SK-N-SH (cell line): ENCODE measurements around the gene TMEM123. TPM values are rescaled to one million over a fixed set of nuclear protein-coding genes. Genes with fewer than 3 reads are reported as not detected.
A peak's percentile ranks its signal among the peaks of the same experiment; 100 is the strongest.

Experiments
- CTCF ChIA-PET: fragments of 300-600, 350-600 bp; formaldehyde crosslinking; extraction: SDS; loops from one replicate; lab custom pipeline; 2021; lab: Yijun Ruan, JAX
- POLR2A ChIA-PET: fragments of 350-600 bp; sonication (Branson Sonifier 250); formaldehyde crosslinking; extraction: SDS; loops from one replicate; lab custom pipeline; 2020; ENCODE audit warnings: antibody characterized with exemption, inconsistent platforms; lab: Yijun Ruan, JAX
- DNase-seq: peaks from one replicate; pipeline ENCODE4 v3.0.0; 2012
- H2AFZ ChIP-seq: fragments of 200-600 bp; sonication (generic); 2 replicates; pipeline ENCODE4 v1.8.1; 2016; ENCODE audit warnings: antibody characterized with exemption, mild to moderate bottlenecking, low read depth
- H3F3A ChIP-seq: fragments of 200-600 bp; sonication (generic); replicated peaks from 2 replicates; pipeline ENCODE3; 2016; ENCODE audit warnings: antibody characterized with exemption, mild to moderate bottlenecking; ENCODE audit not compliant: insufficient read depth
- H3K27ac ChIP-seq, 2 experiments: fragments of 200-500 bp in 1 of 2; fragments of 200-600 bp in 1 of 2; sonication (Bioruptor generic) in 1 of 2; sonication (generic), shearing (Covaris generic) in 1 of 2; 2 replicates each; pipeline versions ENCODE4 v1.5.1 to v1.6.1; 2014 to 2016; ENCODE audit warnings: low read depth in 2 of 2, inconsistent platforms in 1 of 2, low read length in 1 of 2, mild to moderate bottlenecking in 1 of 2, mixed read lengths in 1 of 2
- H3K27me3 ChIP-seq: fragments of 200-600 bp; sonication (generic), shearing (Covaris generic); 2 replicates; pipeline ENCODE4 v1.6.1; 2016; ENCODE audit warnings: mixed run types; ENCODE audit not compliant: insufficient read depth
- H3K36me3 ChIP-seq, 2 experiments: fragments of 200-500 bp in 1 of 2; fragments of 200-600 bp in 1 of 2; sonication (Bioruptor generic) in 1 of 2; sonication (generic) in 1 of 2; replicated peaks in 1 of 2; 2 replicates each; pipeline versions ENCODE3 to v1.5.1; 2014 to 2016; ENCODE audit warnings: low read length in 1 of 2, mild to moderate bottlenecking in 1 of 2; ENCODE audit not compliant: insufficient read depth in 2 of 2, control insufficient read depth in 1 of 2
- H3K4me1 ChIP-seq, 2 experiments: fragments of 200-500 bp in 1 of 2; fragments of 200-600 bp in 1 of 2; sonication (Bioruptor generic) in 1 of 2; sonication (generic), shearing (Covaris generic) in 1 of 2; 2 replicates each; pipeline versions ENCODE4 v1.5.1 to v1.6.1; 2014 to 2016; ENCODE audit warnings: low read depth in 1 of 2, low read length in 1 of 2, mixed run types in 1 of 2; ENCODE audit not compliant: insufficient read depth in 2 of 2, control insufficient read depth in 1 of 2
- H3K4me2 ChIP-seq: fragments of 200-600 bp; sonication (generic), shearing (Covaris generic); 2 replicates; pipeline ENCODE4 v1.6.1; 2017; ENCODE audit warnings: mixed run types
- H3K4me3 ChIP-seq, 2 experiments: fragments of 200-500 bp in 1 of 2; fragments of 200-600 bp in 1 of 2; sonication (Bioruptor generic) in 1 of 2; sonication (generic), shearing (Covaris generic) in 1 of 2; 2 replicates each; pipeline versions ENCODE4 v1.5.1 to v1.8.1; 2014 to 2016; ENCODE audit warnings: low read depth in 2 of 2, inconsistent platforms in 1 of 2, low read length in 1 of 2, mild to moderate bottlenecking in 1 of 2, mixed read lengths in 1 of 2, moderate library complexity in 1 of 2
- H3K79me2 ChIP-seq: fragments of 200-600 bp; sonication (generic); 2 replicates; pipeline ENCODE4 v1.8.1; 2017; ENCODE audit warnings: mild to moderate bottlenecking; ENCODE audit not compliant: insufficient read depth
- H3K9ac ChIP-seq: fragments of 200-600 bp; sonication (generic); 2 replicates; pipeline ENCODE4 v1.6.1; 2017; ENCODE audit warnings: mixed run types
- H3K9me2 ChIP-seq: fragments of 200-600 bp; sonication (generic); 2 replicates; pipeline ENCODE4 v1.6.1; 2017; ENCODE audit warnings: mixed run types
- H3K9me3 ChIP-seq: fragments of 200-600 bp; sonication (generic); 2 replicates; pipeline ENCODE4 v1.6.1; 2017; ENCODE audit warnings: mixed run types, mild to moderate bottlenecking, moderate library complexity
- H4K20me1 ChIP-seq: fragments of 200-600 bp; sonication (generic); 2 replicates; pipeline ENCODE4 v1.6.1; 2017; ENCODE audit warnings: mild to moderate bottlenecking, mixed run types; ENCODE audit not compliant: insufficient read depth
- EZH2phosphoT487 ChIP-seq: fragments of 200-600 bp; sonication (generic); IDR thresholded peaks from 2 replicates; pipeline ENCODE4 v1.6.1; 2017; ENCODE audit warnings: low read depth, mixed run types, mild to moderate bottlenecking, antibody characterized with exemption, moderate library complexity, borderline replicate concordance
- FOXJ3 ChIP-seq: sonication (generic); formaldehyde crosslinking; IDR thresholded peaks from 2 replicates; pipeline ENCODE4 v1.5.1; 2020; ENCODE audit warnings: mild to moderate bottlenecking, missing genetic modification reagents
- FOXM1 ChIP-seq: IDR thresholded peaks from 2 replicates; pipeline ENCODE4 v1.4.0; 2012; ENCODE audit warnings: low read depth, mild to moderate bottlenecking
- GATA2 ChIP-seq: sonication (generic); formaldehyde crosslinking; IDR thresholded peaks from 2 replicates; pipeline ENCODE4 v1.5.0; 2020; ENCODE audit warnings: mild to moderate bottlenecking, missing genetic modification reagents
- IRF3 ChIP-seq: fragments of 150-350 bp; IDR thresholded peaks from 2 replicates; pipeline ENCODE4 v1.6.1; 2016; ENCODE audit warnings: mild to moderate bottlenecking, low read depth, low read length
- JUND ChIP-seq: IDR thresholded peaks from 2 replicates; pipeline ENCODE4 v1.4.0; 2012
- NFIC ChIP-seq: IDR thresholded peaks from 2 replicates; pipeline ENCODE4 v1.4.0; 2012; ENCODE audit warnings: borderline replicate concordance
- NRF1 ChIP-seq: IDR thresholded peaks from 2 replicates; pipeline ENCODE4 v1.6.1; 2012; ENCODE audit warnings: low read depth, mild to moderate bottlenecking, low read length
- PBX3 ChIP-seq: IDR thresholded peaks from 2 replicates; pipeline ENCODE4; 2012
- POLR2AphosphoS5 ChIP-seq: IDR thresholded peaks from 2 replicates; pipeline ENCODE4 v1.6.1; 2012; ENCODE audit warnings: low read depth, low read length
- REST ChIP-seq: IDR thresholded peaks from 2 replicates; pipeline ENCODE4 v1.6.1; 2012; ENCODE audit warnings: mild to moderate bottlenecking, low read depth, low read length, moderate library complexity
- RXRA ChIP-seq: IDR thresholded peaks from 2 replicates; pipeline ENCODE4 v1.4.0; 2012; ENCODE audit warnings: low read depth, mild to moderate bottlenecking, borderline replicate concordance
- SMC3 ChIP-seq: IDR thresholded peaks from 2 replicates; pipeline ENCODE4 v1.6.1; 2012; ENCODE audit warnings: low read depth, low read length, improper control_type of control experiment
- TAF1 ChIP-seq: IDR thresholded peaks from 2 replicates; pipeline ENCODE4 v1.6.1; 2012; ENCODE audit warnings: low read depth, mild to moderate bottlenecking, low read length, moderate library complexity, borderline replicate concordance
- TEAD4 ChIP-seq: IDR thresholded peaks from 2 replicates; pipeline ENCODE4 v1.4.0; 2012; ENCODE audit warnings: mild to moderate bottlenecking, borderline replicate concordance; ENCODE audit not compliant: insufficient read depth
- USF2 ChIP-seq: fragments of 150-350 bp; IDR thresholded peaks from 2 replicates; pipeline ENCODE4 v1.6.1; 2017; ENCODE audit warnings: antibody characterized with exemption, low read length, low read depth, borderline replicate concordance
- WGBS: methylation state at CpG from one replicate; pipeline ENCODE4 v1.1.6; 2017; ENCODE audit warnings: low lambda C conversion rate; 5-methylcytosine and 5-hydroxymethylcytosine counted together
- polyA plus RNA-seq, 3 experiments: library from polyadenylated mRNA; depleted of rRNA; stranded (reverse); fragments of >200 nt; gene quantifications; 2 replicates each; pipeline ENCODE4 v1.2.3, GENCODE V29; 2012

TMEM123 gene
- polyA plus RNA-seq, 1 of the 3 experiments (the other 2 are of a cell fraction): 86.1 TPM

- Histone ChIP-seq H3K36me3 (no peaks in the 10 kb centered on the region), H3K79me2 (no peaks in the 10 kb centered on the region), H3K27me3 (no peaks in the 10 kb centered on the region), H3F3A (peaks cover 5% of the 10 kb centered on the region), H3K9me2 (no peaks in the 10 kb centered on the region), H2AFZ (no peak overlapping the region), H4K20me1 (no peaks in the 10 kb centered on the region), H3K27ac (no peak overlapping the region), H3K4me2 (no peak overlapping the region), H3K4me3 (no peak overlapping the region), H3K9me3 (no peaks in the 10 kb centered on the region), H3K4me1 (peaks cover 4 to 18% of the 10 kb centered on the region in 2 experiments; a peak in 2 of 4 replicates), H3K9ac (no peak overlapping the region)
- no peak for TF ChIP-seq IRF3
- no peak for TF ChIP-seq GATA2 (CRISPR knock-in tag)
- peak; percentile 43; the same call in 1 of the 2 replicates for TF ChIP-seq NFIC
- peak; percentile 66 for TF ChIP-seq PBX3
- POLR2A ChIA-PET: no interaction called here
- CTCF ChIA-PET: interaction anchor here (0.9 to 1.0 kb wide), 2 partner anchors 38 to 91 kb away, joined by 3 to 4 read pairs; no protein-coding TSS in a partner anchor
- no peak for DNase-seq
These were observed 5.3 kb upstream of the TMEM123 start for GRCh38 chr11:102457865-102458264.

GRCh38 chr11:102457056-102457677, 4.6 kb upstream of the TMEM123 start:
- TF ChIP-seq NRF1 (no peak), FOXJ3 (no peak), TAF1 (no peak), JUND (no peak), RXRA (no peak), POLR2AphosphoS5 (no peak), USF2 (no peak), SMC3 (no peak), TEAD4 (no peak), FOXM1 (no peak), REST (no peak), EZH2phosphoT487 (no peak)
- WGBS: 95% methylated on average over 3 of the region's 3 CpGs
- Histone ChIP-seq H3K9me2 (no peaks in the 10 kb centered on the region), H3K79me2 (peaks cover 4% of the 10 kb centered on the region; the same call in 1 of the 2 replicates), H3K9me3 (no peaks in the 10 kb centered on the region), H2AFZ (no peak overlapping the region), H4K20me1 (no peaks in the 10 kb centered on the region), H3K4me2 (no peak overlapping the region), H3K36me3 (no peaks in the 10 kb centered on the region), H3K4me1 (peaks cover 4 to 18% of the 10 kb centered on the region in 2 experiments; a peak in 2 of 4 replicates), H3K27ac (no peak overlapping the region), H3K27me3 (no peaks in the 10 kb centered on the region), H3F3A (peaks cover 5% of the 10 kb centered on the region), H3K9ac (no peak overlapping the region), H3K4me3 (no peak overlapping the region)
- CTCF ChIA-PET: interaction anchor here (0.9 to 1.0 kb wide), 2 partner anchors 39 to 90 kb away, joined by 3 to 4 read pairs; no protein-coding TSS in a partner anchor
- POLR2A ChIA-PET: no interaction called here
- no peak for DNase-seq
